Measurements from ENCODE around the gene RNF207.
A peak's percentile ranks its signal among the peaks of the same experiment; 100 is the strongest.

RNF207 gene

DNA sequence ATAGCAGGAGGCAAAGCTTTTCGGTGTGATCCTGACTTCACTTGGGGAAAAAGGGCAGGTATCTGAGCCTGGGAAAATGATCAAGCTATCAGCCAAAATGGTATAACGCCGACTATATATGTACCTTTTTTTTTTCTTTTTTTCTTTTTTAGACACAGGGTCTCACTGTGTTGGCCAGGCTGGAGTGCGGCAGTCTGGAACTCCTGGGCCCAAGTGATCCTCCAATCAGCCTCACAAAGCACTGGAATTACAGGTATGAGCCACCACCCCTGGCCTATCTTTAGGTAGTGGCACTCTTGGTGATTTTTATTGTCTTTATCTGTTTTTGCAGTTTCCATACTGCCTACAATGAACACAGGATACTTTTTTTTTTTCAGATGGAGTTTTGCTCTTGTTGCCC lies 31.2 kb downstream of the RNF207 start:
- DNase-seq, result no peak

DNA sequence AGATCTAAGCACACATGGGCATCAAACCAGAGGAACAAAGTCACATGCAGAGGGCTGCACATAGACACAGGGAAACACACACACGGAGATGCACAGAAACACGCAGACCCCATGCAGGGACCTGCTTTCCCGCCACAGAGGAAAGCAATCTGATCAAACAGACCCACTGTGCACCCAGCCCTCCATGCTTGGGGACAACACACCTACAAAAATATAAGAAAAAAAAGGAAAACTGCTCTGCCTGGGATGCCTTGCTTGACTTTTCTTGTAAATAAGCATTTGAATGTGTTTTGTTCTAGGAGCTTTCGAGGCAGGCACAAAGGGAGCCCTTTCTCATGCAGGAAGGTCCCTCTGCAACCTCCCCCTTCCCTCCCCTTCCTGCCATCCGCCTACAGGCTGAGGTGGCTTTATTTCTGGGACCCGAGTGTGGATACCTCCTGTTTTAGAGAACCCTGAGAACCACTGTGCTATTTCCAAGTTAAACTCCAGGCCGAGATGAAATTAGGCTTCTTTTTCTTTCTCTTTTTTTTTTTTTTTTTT lies 33.4 kb downstream of the RNF207 start:
- DNase-seq, result no peak

DNA sequence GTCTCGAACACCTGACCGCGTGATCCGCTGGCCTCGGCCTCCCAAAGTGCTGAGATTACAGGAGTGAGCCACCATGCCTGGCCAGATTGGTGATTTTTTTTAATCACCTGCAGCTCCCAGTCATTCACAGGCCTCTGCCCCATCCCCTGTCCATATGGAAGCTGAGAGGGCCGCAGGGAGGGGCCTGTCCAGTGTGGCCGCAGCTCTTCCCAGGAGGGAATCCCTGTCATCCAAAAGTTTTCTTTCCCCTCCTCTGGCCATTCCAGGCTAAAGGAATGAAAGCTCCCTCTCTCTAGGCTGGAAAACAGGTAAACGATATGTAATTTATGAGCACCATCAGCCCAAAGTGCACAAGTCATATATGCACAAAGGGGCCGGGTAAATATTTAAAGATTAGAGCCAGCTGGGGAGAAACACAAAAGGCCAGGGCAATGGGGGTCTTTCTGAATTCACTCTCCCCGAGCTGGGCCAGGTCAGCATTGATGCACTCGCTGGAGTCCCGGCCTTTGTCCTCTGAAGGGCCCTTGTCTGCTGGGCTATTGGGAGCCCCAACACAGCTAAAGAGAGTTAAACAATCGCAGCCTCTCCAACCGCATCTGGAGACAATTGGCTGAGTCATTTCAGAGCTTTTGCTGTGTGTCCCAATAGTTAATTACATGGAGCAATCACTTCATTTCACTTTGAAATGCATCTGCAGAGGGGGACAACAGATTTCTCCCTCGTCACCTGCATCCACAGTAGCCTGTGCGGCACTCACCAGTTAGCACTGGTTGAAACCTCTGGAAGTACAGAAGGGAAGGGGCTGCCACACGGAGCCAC lies 34.2 kb downstream of the RNF207 start:
- no peak for DNase-seq

DNA sequence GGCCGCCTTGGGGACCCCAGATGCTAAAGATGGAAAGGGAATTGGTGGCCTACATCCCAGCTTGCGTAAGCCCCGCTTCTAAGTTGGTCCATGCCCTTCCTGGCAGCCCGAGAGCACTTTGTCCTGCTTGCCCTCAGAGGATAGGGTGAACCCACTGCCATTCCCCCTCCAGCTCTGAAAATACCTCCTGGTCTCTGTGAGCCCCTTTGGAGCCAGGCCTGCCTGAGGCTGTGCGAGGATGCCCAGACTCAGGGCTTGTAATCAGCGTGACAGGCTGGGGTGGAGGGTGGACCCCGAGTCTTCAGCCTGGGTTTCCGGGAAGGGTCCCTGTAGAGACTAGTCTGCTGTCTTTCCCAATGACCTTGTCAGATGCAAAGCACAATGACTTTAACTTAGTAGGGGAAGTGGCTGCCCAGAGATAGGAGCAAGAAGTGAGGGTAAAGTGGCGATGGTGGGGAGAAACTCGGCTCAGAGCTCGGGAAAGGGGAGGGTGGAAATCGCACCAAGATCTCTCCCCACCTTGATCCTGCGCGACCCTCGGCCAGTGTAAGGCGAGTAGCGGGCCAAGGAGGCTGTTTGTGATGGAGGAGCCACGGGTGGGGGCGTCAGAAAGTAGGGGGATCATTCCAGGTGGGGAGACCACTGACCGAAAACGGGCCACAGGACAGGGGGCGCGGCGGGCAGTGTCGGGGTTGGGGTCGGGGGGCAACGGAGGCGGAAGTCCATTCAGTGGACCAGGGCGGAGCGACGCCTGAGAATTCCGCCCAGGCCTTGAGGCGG lies 35.4 kb downstream of the RNF207 start:
- no peak for DNase-seq

DNA sequence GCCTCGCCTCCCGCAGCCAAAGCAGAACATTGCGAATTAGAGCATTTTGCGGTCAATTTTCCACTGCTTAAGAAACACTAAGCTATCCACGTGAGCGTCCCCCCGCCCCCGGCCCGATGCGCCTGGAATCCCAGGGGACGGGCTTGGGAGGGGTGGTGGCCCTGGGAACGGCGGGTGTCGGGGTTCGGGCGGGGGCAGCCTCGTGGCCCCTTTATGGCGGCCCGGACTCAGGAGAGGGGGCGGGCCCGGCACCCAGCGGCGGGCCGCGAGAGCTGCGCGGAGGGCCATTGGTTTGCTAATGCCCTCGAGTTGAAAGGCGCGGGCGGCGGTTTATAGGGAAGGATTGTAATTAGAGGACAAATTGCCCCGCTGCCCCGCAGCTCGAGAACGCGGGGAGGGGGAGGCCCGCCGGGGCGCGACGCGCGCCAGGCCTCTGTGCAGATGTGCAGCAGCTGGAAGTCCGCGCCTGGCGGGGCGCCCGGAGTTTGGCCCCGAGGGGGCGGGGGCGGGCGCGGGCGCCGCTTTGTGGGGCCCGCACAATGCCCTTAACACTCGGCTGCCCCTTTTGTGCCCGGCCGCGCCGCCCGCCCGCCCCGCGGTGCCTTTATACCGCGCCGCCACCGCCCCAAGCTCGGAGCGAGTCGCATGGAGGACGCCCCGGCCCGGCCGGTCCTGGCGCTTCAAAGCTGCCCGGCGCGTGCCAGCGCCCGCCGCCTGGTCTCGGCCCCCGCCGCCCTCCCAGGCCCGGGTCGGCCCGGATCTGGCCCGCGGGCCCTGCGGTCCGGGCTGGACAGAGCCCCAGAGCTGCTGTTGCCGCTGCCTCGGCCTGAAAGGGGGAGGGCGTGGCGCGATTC lies 36.2 kb downstream of the RNF207 start:
- DNase-seq, result no peak

DNA sequence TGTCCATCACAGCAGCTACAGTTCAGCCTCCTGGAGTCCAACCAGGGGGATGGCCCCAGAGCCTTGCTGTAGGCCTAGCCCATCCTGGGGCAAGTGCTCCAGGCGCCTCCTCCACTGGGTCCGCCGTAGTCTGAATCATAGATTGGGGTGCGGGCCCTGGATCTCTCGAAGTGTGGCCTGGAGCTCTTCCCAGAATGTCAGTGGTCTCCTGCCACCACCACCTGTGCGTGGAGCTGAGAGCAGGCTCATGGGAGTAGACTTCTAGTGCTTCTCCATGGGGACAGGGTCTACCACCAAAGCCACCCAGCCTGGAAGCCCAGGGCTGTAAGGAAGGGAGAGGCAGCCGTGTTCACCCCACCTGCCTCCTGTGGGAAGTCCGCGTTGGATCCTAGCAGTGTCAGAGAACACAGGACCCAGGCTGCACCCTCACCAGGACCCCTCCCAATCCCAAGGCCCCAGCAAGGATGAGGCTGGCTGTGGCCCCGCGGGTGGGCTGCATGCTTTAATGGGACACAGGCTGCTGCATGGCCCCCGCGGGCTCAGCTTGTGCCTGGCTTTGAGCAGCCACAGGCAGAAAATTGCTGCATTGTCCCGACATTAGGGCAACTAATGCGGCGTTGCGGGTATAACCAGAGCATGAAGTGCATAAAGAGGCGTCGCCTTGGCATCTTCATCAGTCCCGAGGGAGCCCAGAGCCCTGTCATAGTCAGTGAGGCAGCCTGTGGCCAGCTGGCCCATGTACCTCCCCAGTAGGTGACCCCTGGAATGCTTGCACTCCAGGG lies 37.3 kb downstream of the RNF207 start:
- no peak for DNase-seq

DNA sequence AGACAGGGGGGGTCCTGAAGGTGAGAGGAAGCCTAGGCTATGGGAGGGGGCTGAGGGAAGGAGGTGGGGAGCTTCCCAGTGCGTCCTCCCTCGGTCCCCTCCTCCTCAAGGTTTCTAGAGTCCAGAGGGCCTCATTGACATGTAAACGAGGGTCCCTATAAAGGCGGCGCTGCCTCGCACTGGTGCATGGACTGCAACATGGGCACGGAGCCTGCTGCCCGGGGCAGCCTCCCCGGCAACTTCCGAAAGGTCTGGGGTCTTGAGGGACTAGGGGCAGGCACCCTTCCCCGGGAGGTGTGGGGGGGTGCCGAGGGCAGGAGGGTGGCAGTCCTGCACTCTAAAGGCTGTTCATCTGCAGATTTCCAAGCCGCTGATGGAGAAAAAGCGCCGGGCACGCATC lies 38.1 kb downstream of the RNF207 start, which contains the start of gene HES3:
TSS of gene HES3 (plus strand) at position 187 of the 400 bp plus-strand sequence. CDS start at position 374, 187 bp downstream.
- DNase-seq, result no peak

DNA sequence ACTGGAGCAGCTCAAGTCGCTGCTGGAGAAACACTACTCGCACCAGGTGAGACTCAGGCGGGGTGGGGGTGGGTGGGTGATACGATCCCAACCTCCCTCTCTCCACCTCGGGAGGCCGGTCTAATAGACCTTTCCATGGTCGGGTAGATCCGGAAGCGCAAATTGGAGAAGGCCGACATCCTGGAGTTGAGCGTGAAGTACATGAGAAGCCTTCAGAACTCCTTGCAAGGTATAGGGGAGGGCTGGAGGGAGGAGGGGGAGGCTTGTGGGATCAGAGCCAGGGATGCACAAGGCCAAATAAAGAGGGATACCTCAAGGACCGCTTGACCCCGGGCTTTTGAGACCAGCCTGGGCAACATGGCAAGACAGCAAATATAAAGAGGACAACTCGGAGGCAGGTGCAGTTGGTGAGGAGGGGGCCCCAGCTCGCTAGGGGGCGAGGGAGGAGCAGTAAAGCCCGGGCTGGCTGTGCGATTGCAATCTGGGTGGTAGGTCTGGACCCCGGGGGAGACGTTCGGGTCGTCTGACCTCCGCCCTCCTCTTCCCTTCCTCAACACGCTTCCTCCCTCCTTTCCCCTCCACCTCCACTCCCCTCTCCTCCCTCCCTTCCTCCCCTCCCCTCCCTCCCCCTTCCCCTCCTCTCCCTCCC lies 38.6 kb downstream of the RNF207 start:
- DNase-seq, result no peak

DNA sequence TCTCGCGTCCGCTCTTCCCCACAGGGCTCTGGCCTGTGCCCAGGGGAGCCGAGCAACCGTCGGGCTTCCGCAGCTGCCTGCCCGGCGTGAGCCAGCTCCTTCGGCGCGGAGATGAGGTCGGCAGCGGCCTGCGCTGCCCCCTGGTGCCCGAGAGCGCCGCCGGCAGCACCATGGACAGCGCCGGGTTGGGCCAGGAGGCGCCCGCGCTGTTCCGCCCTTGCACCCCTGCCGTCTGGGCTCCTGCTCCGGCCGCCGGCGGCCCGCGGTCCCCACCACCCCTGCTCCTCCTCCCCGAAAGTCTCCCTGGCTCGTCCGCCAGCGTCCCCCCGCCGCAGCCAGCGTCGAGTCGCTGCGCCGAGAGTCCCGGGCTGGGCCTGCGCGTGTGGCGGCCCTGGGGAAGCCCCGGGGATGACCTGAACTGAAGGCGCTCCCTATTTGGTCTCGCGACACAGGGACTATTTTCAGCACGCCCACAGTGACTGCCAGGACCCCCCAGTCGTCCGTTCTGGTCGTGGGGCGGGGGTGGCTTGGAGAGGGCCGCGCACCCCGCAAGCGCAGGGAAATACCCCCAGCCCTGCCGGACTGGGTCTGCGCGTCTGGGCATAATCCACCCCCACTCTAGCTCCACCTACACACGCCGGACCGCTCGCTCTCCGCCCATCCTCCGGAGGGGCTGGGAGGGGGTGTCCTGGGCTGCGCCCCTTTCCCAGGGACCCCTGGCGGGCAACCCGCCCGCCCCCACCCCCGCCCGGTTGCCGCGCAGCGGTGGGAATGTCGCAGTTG lies 39.4 kb downstream of the RNF207 start:
- DNase-seq, result peak; percentile 70

DNA sequence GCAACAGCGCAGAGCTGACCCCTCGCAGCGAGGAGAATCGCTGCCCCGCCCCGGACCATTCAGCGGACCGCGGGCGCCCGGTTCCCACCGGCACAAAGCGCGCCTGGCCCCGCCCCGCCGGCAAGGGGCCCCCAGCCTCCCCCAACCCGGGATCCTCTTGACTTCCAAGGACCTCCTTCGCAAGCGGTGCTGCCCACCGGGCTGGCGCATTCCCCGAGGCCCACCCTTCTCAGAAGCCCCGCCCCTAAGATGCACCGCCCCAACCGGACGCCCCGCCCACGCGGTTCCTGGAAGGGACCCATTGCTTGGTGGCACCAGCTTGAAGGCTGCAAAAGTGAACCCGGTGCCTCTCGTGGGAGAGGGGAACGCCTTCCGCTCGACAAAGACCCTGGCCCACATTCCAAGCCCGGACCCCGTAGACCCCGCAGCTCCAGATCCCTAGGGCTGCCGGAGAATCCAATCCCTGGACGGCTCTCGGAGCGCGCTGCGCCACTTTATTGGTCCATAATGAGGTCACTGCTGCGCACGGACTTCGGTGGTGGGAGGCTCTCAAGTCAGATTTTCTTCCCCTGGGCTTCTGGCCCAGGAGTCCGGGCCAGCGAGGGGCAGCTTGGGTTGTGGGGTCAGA lies 40.1 kb downstream of the RNF207 start:
- DNase-seq, result no peak

DNA sequence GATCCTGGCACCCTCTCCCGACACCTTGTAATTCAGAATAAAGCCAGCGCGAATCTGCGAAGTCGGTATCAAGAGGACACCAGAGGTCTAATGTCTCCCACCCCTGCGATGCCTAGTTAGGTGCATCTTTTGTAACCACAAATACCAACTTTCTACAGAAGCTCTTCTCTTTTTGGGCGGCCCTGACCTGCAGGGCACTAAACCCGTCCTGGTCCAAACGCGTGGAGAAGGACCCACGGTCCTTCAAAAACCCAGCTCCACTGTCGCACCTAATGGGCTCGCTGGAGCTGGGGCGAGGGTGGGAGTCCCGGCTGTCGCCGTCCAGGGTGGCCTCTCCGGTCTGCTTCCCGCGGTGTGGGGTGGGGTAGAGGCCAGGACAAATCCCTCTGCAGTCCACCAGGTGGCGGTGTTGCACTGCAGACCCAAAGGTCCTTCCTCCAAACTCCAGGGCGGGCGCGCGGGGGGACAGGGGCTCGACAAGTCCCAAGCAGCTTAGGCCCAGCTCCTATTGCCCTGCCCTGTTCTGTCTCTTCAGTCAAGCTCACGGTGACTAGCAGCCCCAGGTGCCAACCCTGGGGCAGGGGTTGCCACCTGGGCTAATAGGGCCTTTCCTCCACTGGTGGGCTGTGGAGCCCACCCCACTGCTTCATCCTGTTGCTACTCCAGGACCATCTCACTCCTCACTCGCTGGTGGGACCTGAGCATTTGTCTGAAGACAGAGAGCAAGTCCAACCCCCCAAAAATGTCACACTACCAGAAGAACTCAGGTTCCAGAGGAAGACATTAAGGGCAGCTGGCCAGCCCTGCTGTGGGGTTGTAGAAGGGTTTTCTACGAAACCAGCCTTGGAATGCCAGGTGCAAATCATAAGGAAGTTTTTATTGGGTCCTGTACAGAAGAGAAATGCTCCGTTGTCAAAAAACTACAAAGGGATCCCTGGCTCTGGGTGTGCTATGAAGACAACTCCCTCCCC lies 40.9 kb downstream of the RNF207 start:
- peak; percentile 67 for DNase-seq

DNA sequence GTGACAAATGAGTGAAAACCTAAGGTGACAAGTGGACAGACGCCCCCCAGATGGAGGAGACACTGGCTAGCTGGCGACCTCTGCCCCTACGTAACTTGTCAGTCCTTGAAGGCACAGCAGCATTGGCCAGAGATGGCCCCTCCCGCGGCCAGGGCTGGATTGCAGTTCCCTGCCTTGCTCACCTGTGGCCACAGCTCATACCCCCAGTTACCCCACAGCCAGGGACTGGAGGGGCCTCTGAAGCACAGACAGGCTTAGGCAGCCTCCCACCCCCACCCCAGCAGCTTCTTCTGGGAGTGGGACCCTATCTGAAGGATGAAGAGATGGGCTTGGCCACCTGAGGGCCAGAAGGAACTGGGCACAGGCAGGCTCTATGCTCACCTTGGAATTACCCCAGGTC lies 41.7 kb downstream of the RNF207 start:
- DNase-seq, result no peak

DNA sequence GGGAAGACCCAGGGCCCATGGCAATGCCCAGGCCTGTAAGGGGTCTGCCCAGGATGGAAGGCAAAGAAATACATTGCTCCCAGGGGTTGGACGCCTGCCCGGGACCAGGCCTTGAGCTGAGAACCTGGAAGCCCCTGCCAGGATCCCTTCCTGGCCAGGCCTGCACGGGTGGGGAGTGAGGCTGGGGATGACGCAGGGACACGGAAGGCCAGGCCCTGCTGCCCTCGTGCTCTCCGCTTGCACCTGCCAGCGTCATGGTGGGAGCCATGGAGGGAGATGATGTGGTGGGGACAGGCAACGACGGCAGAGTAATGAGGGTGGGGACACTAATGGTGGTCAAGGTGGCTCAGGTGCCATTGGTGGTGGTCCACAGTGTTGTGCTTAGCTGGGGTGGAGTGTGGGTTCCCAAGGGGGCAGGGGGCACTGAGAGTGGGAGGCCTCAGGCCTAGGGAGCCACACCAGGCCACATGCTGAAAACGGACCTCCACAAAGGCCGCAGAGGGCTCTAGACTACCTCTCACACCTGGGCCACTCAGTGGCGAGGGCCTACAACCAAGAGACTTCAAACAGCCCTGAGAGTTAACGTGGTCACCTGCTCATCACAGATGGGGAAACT lies 42.4 kb downstream of the RNF207 start:
- DNase-seq, result no peak

DNA sequence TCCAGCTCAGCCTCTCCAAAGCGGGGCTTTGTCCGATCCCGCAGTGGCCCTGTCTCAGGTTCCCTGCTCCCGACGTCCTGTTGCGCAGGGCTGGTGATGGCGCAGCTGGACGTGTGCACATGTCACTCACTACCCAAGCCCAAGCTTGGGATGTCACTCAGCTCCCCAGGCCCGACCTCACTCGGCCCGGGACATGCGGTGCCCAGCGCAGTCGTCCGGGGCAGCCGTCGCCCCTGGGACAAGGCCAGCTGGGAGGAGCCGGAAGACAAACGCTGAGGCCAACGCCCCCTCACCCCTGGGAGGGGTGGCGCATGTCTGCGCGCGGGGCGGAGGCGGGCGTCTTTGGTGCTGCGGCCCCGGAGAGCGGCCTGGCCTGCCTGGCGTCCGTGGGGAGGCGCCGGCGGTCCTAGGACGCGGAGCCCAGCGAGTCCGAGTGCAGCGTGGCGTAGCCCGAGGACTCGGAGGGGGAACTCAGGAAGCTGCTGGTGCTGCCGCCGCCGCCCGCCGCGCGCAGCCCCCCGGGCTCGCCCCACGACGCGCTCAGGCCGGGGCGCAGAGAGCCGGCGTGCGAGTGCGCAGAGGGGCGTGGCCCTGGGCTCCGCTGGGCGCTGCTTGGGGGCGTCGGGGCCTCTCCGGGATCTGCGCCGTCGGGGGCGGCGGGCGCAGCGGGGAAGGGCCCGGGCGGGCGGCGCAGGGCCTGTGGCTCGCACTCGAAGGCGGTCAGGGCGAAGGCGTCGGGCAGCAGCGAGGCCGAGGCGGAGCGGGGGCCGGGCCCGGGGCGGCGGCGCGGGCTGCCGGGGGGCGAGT lies 43.2 kb downstream of the RNF207 start:
- no peak for DNase-seq

DNA sequence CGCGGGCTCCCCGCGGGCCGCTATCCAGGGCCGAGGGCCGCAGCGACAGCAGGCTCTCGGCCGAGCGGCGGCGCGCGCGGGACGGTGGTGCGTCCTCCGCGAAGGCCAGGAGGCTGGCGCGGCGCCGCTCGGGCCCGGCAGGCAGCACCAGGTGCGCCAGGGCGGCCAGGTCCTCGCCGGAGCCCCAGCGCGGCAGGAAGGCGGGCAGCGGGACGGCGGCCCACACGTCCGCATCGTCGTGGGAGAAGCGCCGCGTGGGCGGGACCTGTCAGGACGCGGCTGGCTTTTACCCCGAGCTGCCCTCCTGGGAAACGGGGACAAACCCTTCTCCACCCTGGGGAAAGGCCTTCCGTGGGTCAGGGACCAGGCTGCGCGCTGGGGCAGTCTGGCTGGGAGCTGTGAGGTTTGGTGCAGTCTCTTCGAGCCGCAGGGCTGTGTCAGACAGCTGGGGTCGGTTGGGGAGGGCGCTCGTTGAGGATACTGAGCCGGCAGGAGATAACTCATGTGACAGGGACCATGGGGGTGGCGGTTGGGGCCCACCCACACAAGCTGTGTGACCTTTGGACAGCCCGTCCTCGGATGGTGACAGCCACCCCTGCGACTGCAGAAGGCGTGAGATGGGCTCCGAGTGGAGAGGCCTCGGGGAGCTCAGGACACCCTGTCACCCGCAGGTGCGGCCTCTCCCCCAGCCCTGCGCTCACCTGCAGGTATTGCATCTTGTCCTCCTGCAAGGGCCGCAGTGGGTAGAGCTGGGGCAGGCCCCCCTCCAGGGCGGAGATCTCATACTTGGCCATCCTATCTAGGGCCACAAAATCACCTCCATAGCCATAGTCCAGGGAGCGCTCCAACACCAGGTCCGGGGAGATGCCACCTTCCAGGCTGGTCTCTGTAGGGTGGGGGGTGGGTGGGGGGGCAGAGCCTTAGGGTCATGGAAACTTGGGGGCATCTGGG lies 44.1 kb downstream of the RNF207 start:
- no peak for DNase-seq

DNA sequence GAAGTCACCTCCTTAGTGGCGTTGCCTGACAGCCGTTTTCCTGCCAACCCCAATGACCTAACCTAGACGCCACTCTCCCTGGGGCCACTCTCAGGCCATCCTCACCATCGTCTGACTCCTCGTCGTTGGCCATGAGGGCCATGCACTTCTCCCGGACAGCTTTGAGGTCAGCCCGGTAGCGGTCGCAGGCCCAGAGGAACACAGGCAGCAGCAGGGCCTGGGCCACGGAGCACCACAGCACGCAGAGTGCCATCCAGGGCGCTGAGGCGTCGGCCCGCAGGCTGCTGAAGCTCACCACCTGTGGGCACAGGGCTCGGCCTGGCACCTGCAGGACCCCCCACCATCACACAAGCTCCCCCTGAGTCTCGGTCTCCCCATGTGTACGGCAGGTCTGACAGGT lies 45.3 kb downstream of the RNF207 start:
- no peak for DNase-seq

All from central memory CD4-positive, alpha-beta T cell (primary cell).